ENCODE measurements around the gene SSH2.

The SSH2 gene

DNA sequence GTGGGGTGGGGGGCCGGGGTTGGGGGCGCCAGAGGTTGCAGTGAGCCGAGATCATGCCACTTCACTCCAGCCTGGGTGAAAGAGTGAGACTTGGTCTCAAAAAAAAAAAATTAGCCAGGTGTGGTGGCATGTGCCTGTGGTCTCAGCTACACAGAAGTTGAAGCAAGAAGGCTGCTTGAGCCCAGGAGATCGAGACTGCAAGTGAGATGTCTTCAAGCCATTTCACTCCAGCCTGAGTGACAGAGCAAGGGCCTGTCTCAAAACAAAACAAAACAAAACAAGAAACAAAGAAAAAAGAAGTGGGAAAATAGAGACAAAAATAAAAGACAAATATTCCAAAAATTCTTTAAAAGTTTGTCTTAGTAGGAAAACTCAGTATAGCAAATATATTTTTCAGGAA lies 172.2 kb downstream of the SSH2 start:
- no peak for DNase-seq (ENCODE audit: low read depth, low spot score)
- no peak overlapping the region for H3K4me3 ChIP-seq (ENCODE audit: low read depth, low read length)
- POLR2A ChIA-PET = no interaction called here
- TF ChIP-seq, protein P1, sequence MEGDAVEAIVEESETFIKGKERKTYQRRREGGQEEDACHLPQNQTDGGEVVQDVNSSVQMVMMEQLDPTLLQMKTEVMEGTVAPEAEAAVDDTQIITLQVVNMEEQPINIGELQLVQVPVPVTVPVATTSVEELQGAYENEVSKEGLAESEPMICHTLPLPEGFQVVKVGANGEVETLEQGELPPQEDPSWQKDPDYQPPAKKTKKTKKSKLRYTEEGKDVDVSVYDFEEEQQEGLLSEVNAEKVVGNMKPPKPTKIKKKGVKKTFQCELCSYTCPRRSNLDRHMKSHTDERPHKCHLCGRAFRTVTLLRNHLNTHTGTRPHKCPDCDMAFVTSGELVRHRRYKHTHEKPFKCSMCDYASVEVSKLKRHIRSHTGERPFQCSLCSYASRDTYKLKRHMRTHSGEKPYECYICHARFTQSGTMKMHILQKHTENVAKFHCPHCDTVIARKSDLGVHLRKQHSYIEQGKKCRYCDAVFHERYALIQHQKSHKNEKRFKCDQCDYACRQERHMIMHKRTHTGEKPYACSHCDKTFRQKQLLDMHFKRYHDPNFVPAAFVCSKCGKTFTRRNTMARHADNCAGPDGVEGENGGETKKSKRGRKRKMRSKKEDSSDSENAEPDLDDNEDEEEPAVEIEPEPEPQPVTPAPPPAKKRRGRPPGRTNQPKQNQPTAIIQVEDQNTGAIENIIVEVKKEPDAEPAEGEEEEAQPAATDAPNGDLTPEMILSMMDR (IDR thresholded peaks at IDR 0.05; ENCODE audit: insufficient read depth, low read length, missing control alignments) = no peak
- CTCF ChIA-PET = interaction anchor here (1.2 kb wide), 1 partner anchor 264 kb away, joined by 3 read pairs; no protein-coding TSS in a partner anchor

DNA sequence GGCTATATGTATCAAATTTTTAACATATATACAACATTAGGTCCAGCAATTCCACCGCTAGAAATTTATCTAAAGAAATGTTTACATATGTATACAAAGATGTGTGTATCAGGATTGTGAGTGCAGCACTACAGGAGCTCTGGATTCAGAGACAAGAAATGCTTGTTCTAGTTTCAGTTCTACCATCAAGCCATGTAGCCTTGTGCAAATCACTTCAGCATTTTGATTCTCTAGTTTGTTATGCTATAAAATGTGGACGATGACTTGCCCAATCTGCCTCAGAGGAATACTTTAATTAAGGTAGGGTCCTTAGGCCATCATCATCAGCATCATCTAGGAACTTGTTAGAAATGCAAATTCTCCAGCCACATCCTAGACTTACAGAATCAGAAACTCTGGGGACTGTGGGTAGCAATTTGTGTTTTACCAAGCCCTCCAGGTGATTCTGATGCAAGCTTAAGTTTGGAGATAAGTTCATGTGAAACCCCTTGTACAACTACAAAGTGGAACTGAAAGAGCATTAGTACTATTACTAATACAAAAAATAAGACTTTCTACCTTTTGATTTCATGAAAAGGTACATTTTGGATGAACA lies 176.1 kb downstream of the SSH2 start:
- no peak overlapping the region for H3K4me3 ChIP-seq (ENCODE audit: low read depth, low read length)
- DNase-seq (ENCODE audit: low read depth, low spot score) = no peak
- CTCF ChIA-PET = interaction anchor here (0.8 to 1.8 kb wide), 3 partner anchors 77 to 137 kb away, joined by 3 to 4 read pairs (median 4); no protein-coding TSS in a partner anchor
- TF ChIP-seq, protein P1 (IDR thresholded peaks at IDR 0.05; ENCODE audit: insufficient read depth, low read length, missing control alignments) = no peak
- POLR2A ChIA-PET = no interaction called here

DNA sequence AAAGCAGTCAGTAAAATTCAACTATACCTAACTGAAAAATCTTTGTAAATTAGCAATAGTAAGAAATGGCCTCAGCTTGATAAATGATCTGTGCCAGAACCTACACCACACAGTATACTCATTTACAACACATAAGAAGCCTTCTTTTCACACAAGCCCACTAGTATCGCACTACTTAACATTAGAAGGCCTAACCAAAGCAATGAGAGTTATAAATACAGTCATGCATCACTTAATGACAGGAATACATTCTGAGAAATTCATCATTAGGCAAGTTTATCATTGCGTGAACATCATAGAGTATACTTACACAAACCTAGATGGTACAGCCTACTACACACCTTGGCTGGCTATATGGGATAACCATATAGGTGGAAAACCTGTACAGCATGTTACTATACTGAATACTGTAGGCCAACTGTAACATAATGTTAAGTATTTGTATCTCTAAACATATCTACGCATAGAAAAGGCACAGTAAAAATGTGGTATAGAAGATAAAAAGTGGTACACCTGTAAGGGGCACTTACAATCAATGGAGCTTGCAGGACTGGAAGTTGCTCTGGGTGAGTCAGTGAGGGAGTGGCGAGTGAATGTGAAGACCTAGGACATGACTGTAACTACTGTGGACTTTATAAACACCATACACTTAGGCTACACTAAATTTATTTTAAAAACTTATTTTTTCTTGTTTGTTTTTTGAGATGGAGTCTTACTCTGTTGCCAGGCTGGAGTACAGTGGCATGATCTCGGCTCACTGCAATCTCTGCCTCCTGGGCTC lies 180.8 kb downstream of the SSH2 start:
- TF ChIP-seq, protein P1 (IDR thresholded peaks at IDR 0.05; ENCODE audit: insufficient read depth, low read length, missing control alignments) = no peak
- H3K4me3 ChIP-seq (ENCODE audit: low read depth, low read length) = no peak overlapping the region
- DNase-seq (ENCODE audit: low read depth, low spot score) = no peak
- POLR2A ChIA-PET = no interaction called here
- CTCF ChIA-PET = no interaction called here

DNA sequence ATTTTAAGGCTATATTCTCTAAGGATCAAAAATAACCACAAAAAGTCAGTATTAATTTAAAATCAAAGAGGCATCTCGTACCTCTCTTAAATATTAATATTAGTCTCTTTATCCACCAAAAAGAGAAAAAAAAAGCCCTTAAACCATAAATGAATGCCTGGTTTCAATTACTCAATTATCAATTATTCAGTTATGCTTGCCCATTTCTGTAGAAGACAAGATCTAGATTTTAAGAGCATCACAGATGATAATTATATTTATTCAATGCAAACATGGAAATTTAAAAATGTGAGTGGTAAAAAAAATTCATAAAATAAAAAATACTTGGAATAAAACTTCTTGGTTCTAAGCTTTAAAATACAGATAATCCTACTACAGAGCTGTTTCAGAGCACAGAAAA lies 181.6 kb downstream of the SSH2 start:
- no peak for DNase-seq (ENCODE audit: low read depth, low spot score)
- TF ChIP-seq, protein P1 (IDR thresholded peaks at IDR 0.05; ENCODE audit: insufficient read depth, low read length, missing control alignments) = no peak
- CTCF ChIA-PET = no interaction called here
- no peak overlapping the region for H3K4me3 ChIP-seq (ENCODE audit: low read depth, low read length)
- POLR2A ChIA-PET = no interaction called here

DNA sequence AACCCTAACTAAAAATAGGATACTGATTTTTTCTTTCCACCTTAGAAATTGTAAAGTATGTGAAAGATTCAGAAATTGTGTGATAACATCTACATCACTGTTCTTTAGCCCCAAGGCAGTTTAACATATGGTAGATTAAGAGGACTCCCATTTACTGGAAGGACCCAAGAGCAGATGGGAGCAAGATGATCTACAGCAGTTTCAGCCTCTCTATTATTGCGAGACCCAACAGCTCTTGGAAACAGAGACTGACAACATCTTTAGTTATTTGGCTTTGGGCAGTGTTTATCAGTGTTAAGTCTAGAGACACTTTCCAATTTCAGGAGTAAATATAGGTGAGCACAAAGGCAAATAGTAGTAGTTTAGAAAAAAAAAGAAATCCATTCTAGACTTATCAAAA lies 182.4 kb downstream of the SSH2 start:
- POLR2A ChIA-PET = no interaction called here
- H3K4me3 ChIP-seq (ENCODE audit: low read depth, low read length) = no peak overlapping the region
- CTCF ChIA-PET = interaction anchor here (0.6 to 1.6 kb wide), 5 partner anchors 16 to 274 kb away, joined by 3 read pairs; no protein-coding TSS in a partner anchor
- no peak for DNase-seq (ENCODE audit: low read depth, low spot score)
- TF ChIP-seq, protein P1 (IDR thresholded peaks at IDR 0.05; ENCODE audit: insufficient read depth, low read length, missing control alignments) = no peak

DNA sequence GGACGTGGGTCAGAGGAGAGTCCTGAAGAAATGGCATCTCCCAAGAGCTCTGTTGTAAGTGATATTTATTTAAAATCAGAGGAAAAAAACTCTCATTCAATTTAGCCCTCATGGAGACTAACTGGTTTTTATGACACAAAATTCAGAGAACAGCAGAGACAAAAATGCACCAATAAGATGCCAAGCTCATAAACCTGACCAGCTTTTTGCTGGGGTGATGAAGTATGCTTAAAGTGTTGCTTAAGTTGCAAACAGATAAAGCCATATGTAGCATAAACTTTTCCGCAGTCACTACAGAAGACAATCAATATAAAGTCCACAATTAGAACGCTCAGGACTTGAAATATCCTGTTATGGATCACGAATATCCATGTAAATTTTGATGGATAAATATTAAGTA lies 183.4 kb downstream of the SSH2 start:
- ChIA-PET CTCF (interaction anchor here (1.2 to 1.6 kb wide), 4 partner anchors 8 to 107 kb away, joined by 3 to 5 read pairs (median 3); no protein-coding TSS in a partner anchor), POLR2A (no interaction called here)
- TF ChIP-seq, protein P1 (IDR thresholded peaks at IDR 0.05; ENCODE audit: insufficient read depth, low read length, missing control alignments) = no peak
- DNase-seq (ENCODE audit: low read depth, low spot score) = no peak
- H3K4me3 ChIP-seq (ENCODE audit: low read depth, low read length) = no peak overlapping the region

Data from AG04449 (cell line).